GM12878 (cell line): Measurements from ENCODE around the gene RCE1. TPM values are rescaled to one million over a fixed set of nuclear protein-coding genes. Genes with fewer than 3 reads are reported as not detected.

Source experiments
- ATAC-seq: fragments of 200-7000 bp; cut with Tn5 transposase; 3 replicates; pipeline ENCODE4 v1.9.1; 2020; ENCODE audit warnings: mild to moderate bottlenecking, moderate library complexity
- BruUV-seq: library from RNA; stranded (reverse); fragments of 400-500 nt; replicated peaks from 2 replicates; lab custom pipeline; 2021; lab: Mats Ljungman, UMichigan
- CTCF ChIA-PET: fragments of 300-600 bp; sonication (Branson Sonifier 250); formaldehyde crosslinking; extraction: SDS; loops from one replicate; lab custom pipeline; 2021; ENCODE audit warnings: inconsistent platforms; lab: Yijun Ruan, JAX
- POLR2A ChIA-PET: fragments of 350-600 bp; formaldehyde crosslinking; extraction: SDS; loops from one replicate; lab custom pipeline; 2021; ENCODE audit warnings: inconsistent platforms; lab: Charles Lee
- RAD21 ChIA-PET: fragments of 300-600 bp; sonication (Branson Sonifier 250); formaldehyde crosslinking; loops from one replicate; lab custom pipeline; 2023; ENCODE audit warnings: antibody characterized with exemption; ENCODE audit not compliant: unreplicated experiment; lab: Charles Lee
- SMC1A ChIA-PET: fragments of 300-600 bp; sonication (Branson Sonifier 250); formaldehyde crosslinking; loops from one replicate; lab custom pipeline; 2023; ENCODE audit not compliant: unreplicated experiment, uncharacterized antibody; lab: Charles Lee
- DNase-seq: peaks from one replicate; pipeline ENCODE4 v3.0.0-alpha.2; 2011; ENCODE audit warnings: low read depth, low spot score
- FAIRE-seq: peaks from 3 replicates; lab custom pipeline; 2011; peaks lifted over from hg19 to GRCh38; lab: Jason Lieb, UNC
- H2AFZ ChIP-seq: 2 replicates; pipeline ENCODE4 v1.6.0; 2011; ENCODE audit warnings: low read depth, low read length, control low read depth; ENCODE audit not compliant: control insufficient read depth
- H3K27ac ChIP-seq: 2 replicates; pipeline ENCODE4 v1.5.1; 2011; ENCODE audit warnings: control low read depth; ENCODE audit not compliant: control insufficient read depth, insufficient read depth
- H3K27me3 ChIP-seq, 2 experiments: replicated peaks in 1 of 2; 2 replicates each; pipeline versions ENCODE4 v1.6.0 to v1.6.1; 2011; ENCODE audit warnings: low read length in 1 of 2; ENCODE audit not compliant: control insufficient read depth in 2 of 2, insufficient read depth in 2 of 2
- H3K36me3 ChIP-seq, 2 experiments: 2 replicates each; pipeline ENCODE4 v1.5.1; 2011; ENCODE audit warnings: low read length in 1 of 2; ENCODE audit not compliant: control insufficient read depth in 2 of 2, insufficient read depth in 2 of 2
- H3K4me1 ChIP-seq: 2 replicates; pipeline ENCODE4 v1.6.1; 2011; ENCODE audit warnings: mild to moderate bottlenecking, low read length, moderate library complexity, mixed read lengths; ENCODE audit not compliant: control insufficient read depth, insufficient read depth
- H3K4me2 ChIP-seq: 2 replicates; pipeline ENCODE4 v1.6.0; 2011; ENCODE audit warnings: control low read depth; ENCODE audit not compliant: control insufficient read depth, insufficient read depth
- H3K4me3 ChIP-seq: fragments of 200-600 bp; sonication (generic); 2 replicates; pipeline ENCODE4 v1.5.1; 2016
- H3K79me2 ChIP-seq: 2 replicates; pipeline ENCODE4 v1.6.0; 2011; ENCODE audit warnings: low read length; ENCODE audit not compliant: control insufficient read depth, insufficient read depth
- H3K9ac ChIP-seq: 2 replicates; pipeline ENCODE4 v1.8.0; 2011; ENCODE audit warnings: low read length, control low read depth, mixed read lengths; ENCODE audit not compliant: control insufficient read depth, insufficient read depth
- H3K9me3 ChIP-seq: replicated peaks from 3 replicates; pipeline ENCODE4 v1.5.1; 2011; ENCODE audit warnings: mild to moderate bottlenecking, low read length; ENCODE audit not compliant: control insufficient read depth, insufficient read depth
- H4K20me1 ChIP-seq: 2 replicates; pipeline ENCODE4 v1.6.0; 2011; ENCODE audit not compliant: control insufficient read depth, insufficient read depth
- DPF2 ChIP-seq: fragments of 450-650 bp; IDR thresholded peaks from 2 replicates; pipeline ENCODE4 v1.6.1; 2017; ENCODE audit warnings: mild to moderate bottlenecking
- HCFC1 ChIP-seq: fragments of 150-350 bp; IDR thresholded peaks from 2 replicates; pipeline ENCODE4 v1.6.1; 2014; ENCODE audit warnings: low read length
- HDAC2 ChIP-seq: fragments of 200-600 bp; sonication (generic); IDR thresholded peaks from 2 replicates; pipeline ENCODE4 v1.6.1; 2017
- MTA2 ChIP-seq: fragments of 450-650 bp; IDR thresholded peaks from 2 replicates; pipeline ENCODE4 v1.6.1; 2016; ENCODE audit warnings: low read depth, mild to moderate bottlenecking, moderate library complexity
- MXI1 ChIP-seq: fragments of 150-350 bp; IDR thresholded peaks from 2 replicates; pipeline ENCODE4 v1.6.1; 2011; ENCODE audit warnings: low read depth, mild to moderate bottlenecking, inconsistent platforms, low read length, improper control_type of control experiment
- NFXL1 ChIP-seq: fragments of 450-650 bp; IDR thresholded peaks from 2 replicates; pipeline ENCODE4 v1.6.1; 2017; ENCODE audit warnings: antibody characterized with exemption, mild to moderate bottlenecking, borderline replicate concordance
- PML ChIP-seq: IDR thresholded peaks from 2 replicates; pipeline ENCODE4 v1.6.1; 2012; ENCODE audit warnings: low read length, inconsistent platforms
- POU2F2 ChIP-seq: IDR thresholded peaks from 3 replicates; pipeline ENCODE4 v1.6.1; 2011; ENCODE audit warnings: low read depth, mild to moderate bottlenecking, low read length, borderline replicate concordance
- RUNX3 ChIP-seq: IDR thresholded peaks from 2 replicates; pipeline ENCODE4 v1.6.1; 2012; ENCODE audit warnings: low read length, inconsistent platforms
- TCF12 ChIP-seq: IDR thresholded peaks from 2 replicates; pipeline ENCODE4 v1.6.1; 2011; ENCODE audit warnings: low read depth, mild to moderate bottlenecking, low read length
- YBX1 ChIP-seq: fragments of 450-650 bp; IDR thresholded peaks from 2 replicates; pipeline ENCODE4 v1.6.1; 2016; ENCODE audit warnings: antibody characterized with exemption
- YY1 ChIP-seq: IDR thresholded peaks from 2 replicates; pipeline ENCODE4 v1.6.1; 2011; ENCODE audit warnings: low read depth, mild to moderate bottlenecking, low read length
- ZNF217 ChIP-seq: fragments of 450-650 bp; IDR thresholded peaks from 2 replicates; pipeline ENCODE4 v1.6.1; 2017; ENCODE audit warnings: antibody characterized with exemption, mild to moderate bottlenecking
- ZNF384 ChIP-seq: IDR thresholded peaks from 2 replicates; pipeline ENCODE4 v1.6.1; 2012; ENCODE audit warnings: low read depth, mild to moderate bottlenecking, low read length, improper control_type of control experiment, borderline replicate concordance
- WGBS: methylation state at CpG from one replicate; pipeline ENCODE4 v1.1.6; 2016; ENCODE audit warnings: low lambda C conversion rate; ENCODE audit not compliant: insufficient replicate concordance, insufficient coverage; ENCODE audit errors: missing lambda C conversion rate; 5-methylcytosine and 5-hydroxymethylcytosine counted together
- in situ Hi-C: fragments of 300-500 bp; cut with MboI; formaldehyde crosslinking; loops from 9 replicates; pipeline ENCODE4 v1.14.3; 2018; ENCODE audit warnings: mixed read lengths
- intact Hi-C: fragments of 100-400 bp; cut with micrococcal nuclease; formaldehyde crosslinking; loops from one replicate; pipeline ENCODE4 v1.14.2; 2022; ENCODE audit not compliant: unreplicated experiment
- polyA plus RNA-seq, 11 experiments: library from polyadenylated mRNA; depleted of rRNA in 4 of 11; unstranded in 6 of 11; stranded (reverse) in 5 of 11; fragments of >200 nt; fragmentation: Nextera tagmentation in 4 of 11; fragmentation: Illumina TruSeq in 1 of 11; extraction: Ambion mirVana in 4 of 11; extraction: Trizol in 1 of 11; gene quantifications; 1 replicate in 1 of 11; 2 replicates in 10 of 11; pipeline versions ENCODE4 v1.2.1 to v1.2.3, GENCODE V29; 2011 to 2016; ENCODE audit warnings: inconsistent platforms in 2 of 11, missing spikeins in 2 of 11, low read depth in 1 of 11
- total RNA-seq, 4 experiments: library from RNA; depleted of rRNA in 3 of 4; stranded (reverse); fragments of >200 nt in 3 of 4; fragmentation: Illumina TruSeq in 1 of 4; extraction: Trizol in 1 of 4; gene quantifications; 2 replicates each; pipeline versions ENCODE4 v1.2.1 to v1.2.3, GENCODE V29; 2013 to 2021
- TF ChIP-seq, protein P1 (sequence below): IDR thresholded peaks from 2 replicates; pipeline ENCODE4 v1.6.1; 2011; ENCODE audit warnings: low read depth, mild to moderate bottlenecking, low read length, moderate library complexity, borderline replicate concordance; ENCODE audit errors: extremely low read depth
- TF ChIP-seq, protein P2 (sequence below): fragments of 450-650 bp; IDR thresholded peaks from 2 replicates; pipeline ENCODE4 v1.6.1; 2014; ENCODE audit warnings: mild to moderate bottlenecking
- TF ChIP-seq, protein P3 (sequence below): fragments of 450-650 bp; IDR thresholded peaks from 2 replicates; pipeline ENCODE4 v1.6.1; 2016; ENCODE audit warnings: mild to moderate bottlenecking, moderate library complexity, borderline replicate concordance
- TF ChIP-seq, protein P4 (sequence below): fragments of 450-650 bp; IDR thresholded peaks from 2 replicates; pipeline ENCODE4 v1.6.1; 2016; ENCODE audit warnings: mild to moderate bottlenecking
- TF ChIP-seq, protein P5 (sequence below): IDR thresholded peaks from 2 replicates; pipeline ENCODE4 v1.6.1; 2011; ENCODE audit warnings: borderline replicate concordance, low read depth, mild to moderate bottlenecking, moderate library complexity, mixed read lengths, low read length; ENCODE audit not compliant: insufficient read depth; ENCODE audit errors: extremely low read length

RCE1 gene
- total and polyA plus RNA-seq, 10 of the 15 experiments (the other 5 are each of a cell fraction or from before 2014, with no cell fraction given), result 0.79 to 32.9 (median 16.4) TPM

DNA sequence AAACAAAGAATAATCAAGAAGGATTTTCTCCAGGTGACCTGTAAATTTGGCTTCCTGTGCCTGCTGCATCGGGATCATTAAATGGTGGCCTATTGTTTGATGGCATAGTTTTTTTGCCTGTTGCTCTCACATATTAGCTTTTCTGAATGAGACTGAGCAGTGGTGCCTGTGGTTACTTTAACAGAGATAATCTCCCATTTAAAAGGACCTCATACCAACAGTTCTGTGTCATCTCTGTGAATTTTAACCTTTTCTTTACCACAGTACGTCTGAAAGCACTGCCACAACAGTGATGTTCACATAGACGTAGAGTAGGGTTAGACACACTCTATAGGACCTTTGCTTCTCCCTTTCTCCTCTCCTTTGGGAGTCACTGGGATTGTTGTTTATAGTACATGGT, 22.9 kb upstream of the RCE1 start:
- SMC1A ChIA-PET, result interaction anchor here (1.0 kb wide), 1 partner anchor 142 kb away, joined by 3 read pairs; the partner anchor contains the start of gene RBM4B
- no peak overlapping the region for H3K27ac ChIP-seq
- DNase-seq (no peak), FAIRE-seq (no peak), ATAC-seq (no peak)
- no peak overlapping the region for H3K4me3 ChIP-seq
- RAD21 ChIA-PET, result no interaction called here
- no TSS peak for BruUV-seq
- no peaks in the 10 kb centered on the region for H3K36me3 ChIP-seq
- H2AFZ ChIP-seq, result no peak overlapping the region
- no peaks in the 10 kb centered on the region for H4K20me1 ChIP-seq
- no peaks in the 10 kb centered on the region for H3K27me3 ChIP-seq
- H3K9me3 ChIP-seq, result no peaks in the 10 kb centered on the region
- CTCF ChIA-PET, result interaction anchor here (0.9 to 1.0 kb wide), 2 partner anchors 15 to 125 kb away, joined by 3 read pairs; no protein-coding TSS in a partner anchor
- whole genome bisulfite sequencing, result 97% methylated on average over 3 of the region's 3 CpGs
- no peaks in the 10 kb centered on the region; the same call in 1 of the 2 replicates for H3K4me1 ChIP-seq
- H3K4me2 ChIP-seq, result no peak overlapping the region
- in situ Hi-C loops, result no loop called here
- POLR2A ChIA-PET, result interaction anchor here (1.6 kb wide), 1 partner anchor 14 kb away, joined by 3 read pairs; no protein-coding TSS in a partner anchor
- H3K79me2 ChIP-seq, result no peaks in the 10 kb centered on the region
- no peak overlapping the region for H3K9ac ChIP-seq
- intact Hi-C loops, result no loop called here
- TF ChIP-seq ZNF217 (no peak), MTA2 (no peak), RUNX3 (no peak), YY1 (no peak), TCF12 (no peak), MXI1 (no peak), POU2F2 (no peak), HDAC2 (no peak), HCFC1 (no peak), ZNF384 (no peak), PML (no peak), DPF2 (no peak), YBX1 (no peak), NFXL1 (no peak)
- TF ChIP-seq, protein P1, sequence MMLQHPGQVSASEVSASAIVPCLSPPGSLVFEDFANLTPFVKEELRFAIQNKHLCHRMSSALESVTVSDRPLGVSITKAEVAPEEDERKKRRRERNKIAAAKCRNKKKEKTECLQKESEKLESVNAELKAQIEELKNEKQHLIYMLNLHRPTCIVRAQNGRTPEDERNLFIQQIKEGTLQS, result no peak
- TF ChIP-seq, protein P2, sequence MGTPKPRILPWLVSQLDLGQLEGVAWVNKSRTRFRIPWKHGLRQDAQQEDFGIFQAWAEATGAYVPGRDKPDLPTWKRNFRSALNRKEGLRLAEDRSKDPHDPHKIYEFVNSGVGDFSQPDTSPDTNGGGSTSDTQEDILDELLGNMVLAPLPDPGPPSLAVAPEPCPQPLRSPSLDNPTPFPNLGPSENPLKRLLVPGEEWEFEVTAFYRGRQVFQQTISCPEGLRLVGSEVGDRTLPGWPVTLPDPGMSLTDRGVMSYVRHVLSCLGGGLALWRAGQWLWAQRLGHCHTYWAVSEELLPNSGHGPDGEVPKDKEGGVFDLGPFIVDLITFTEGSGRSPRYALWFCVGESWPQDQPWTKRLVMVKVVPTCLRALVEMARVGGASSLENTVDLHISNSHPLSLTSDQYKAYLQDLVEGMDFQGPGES, result no peak
- TF ChIP-seq, protein P3, sequence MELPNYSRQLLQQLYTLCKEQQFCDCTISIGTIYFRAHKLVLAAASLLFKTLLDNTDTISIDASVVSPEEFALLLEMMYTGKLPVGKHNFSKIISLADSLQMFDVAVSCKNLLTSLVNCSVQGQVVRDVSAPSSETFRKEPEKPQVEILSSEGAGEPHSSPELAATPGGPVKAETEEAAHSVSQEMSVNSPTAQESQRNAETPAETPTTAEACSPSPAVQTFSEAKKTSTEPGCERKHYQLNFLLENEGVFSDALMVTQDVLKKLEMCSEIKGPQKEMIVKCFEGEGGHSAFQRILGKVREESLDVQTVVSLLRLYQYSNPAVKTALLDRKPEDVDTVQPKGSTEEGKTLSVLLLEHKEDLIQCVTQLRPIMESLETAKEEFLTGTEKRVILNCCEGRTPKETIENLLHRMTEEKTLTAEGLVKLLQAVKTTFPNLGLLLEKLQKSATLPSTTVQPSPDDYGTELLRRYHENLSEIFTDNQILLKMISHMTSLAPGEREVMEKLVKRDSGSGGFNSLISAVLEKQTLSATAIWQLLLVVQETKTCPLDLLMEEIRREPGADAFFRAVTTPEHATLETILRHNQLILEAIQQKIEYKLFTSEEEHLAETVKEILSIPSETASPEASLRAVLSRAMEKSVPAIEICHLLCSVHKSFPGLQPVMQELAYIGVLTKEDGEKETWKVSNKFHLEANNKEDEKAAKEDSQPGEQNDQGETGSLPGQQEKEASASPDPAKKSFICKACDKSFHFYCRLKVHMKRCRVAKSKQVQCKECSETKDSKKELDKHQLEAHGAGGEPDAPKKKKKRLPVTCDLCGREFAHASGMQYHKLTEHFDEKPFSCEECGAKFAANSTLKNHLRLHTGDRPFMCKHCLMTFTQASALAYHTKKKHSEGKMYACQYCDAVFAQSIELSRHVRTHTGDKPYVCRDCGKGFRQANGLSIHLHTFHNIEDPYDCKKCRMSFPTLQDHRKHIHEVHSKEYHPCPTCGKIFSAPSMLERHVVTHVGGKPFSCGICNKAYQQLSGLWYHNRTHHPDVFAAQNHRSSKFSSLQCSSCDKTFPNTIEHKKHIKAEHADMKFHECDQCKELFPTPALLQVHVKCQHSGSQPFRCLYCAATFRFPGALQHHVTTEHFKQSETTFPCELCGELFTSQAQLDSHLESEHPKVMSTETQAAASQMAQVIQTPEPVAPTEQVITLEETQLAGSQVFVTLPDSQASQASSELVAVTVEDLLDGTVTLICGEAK, result no peak
- TF ChIP-seq, protein P4, sequence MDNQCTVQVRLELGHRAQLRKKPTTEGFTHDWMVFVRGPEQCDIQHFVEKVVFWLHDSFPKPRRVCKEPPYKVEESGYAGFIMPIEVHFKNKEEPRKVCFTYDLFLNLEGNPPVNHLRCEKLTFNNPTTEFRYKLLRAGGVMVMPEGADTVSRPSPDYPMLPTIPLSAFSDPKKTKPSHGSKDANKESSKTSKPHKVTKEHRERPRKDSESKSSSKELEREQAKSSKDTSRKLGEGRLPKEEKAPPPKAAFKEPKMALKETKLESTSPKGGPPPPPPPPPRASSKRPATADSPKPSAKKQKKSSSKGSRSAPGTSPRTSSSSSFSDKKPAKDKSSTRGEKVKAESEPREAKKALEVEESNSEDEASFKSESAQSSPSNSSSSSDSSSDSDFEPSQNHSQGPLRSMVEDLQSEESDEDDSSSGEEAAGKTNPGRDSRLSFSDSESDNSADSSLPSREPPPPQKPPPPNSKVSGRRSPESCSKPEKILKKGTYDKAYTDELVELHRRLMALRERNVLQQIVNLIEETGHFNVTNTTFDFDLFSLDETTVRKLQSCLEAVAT, result no peak
- TF ChIP-seq, protein P5, sequence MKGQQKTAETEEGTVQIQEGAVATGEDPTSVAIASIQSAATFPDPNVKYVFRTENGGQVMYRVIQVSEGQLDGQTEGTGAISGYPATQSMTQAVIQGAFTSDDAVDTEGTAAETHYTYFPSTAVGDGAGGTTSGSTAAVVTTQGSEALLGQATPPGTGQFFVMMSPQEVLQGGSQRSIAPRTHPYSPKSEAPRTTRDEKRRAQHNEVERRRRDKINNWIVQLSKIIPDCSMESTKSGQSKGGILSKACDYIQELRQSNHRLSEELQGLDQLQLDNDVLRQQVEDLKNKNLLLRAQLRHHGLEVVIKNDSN, result no peak
